Body of pancreas (tissue), 4 donors: ENCODE measurements around the gene CDC27. TPM values are rescaled to one million over a fixed set of nuclear protein-coding genes. Genes with fewer than 3 reads are reported as not detected.

ENCODE experiments used
- ATAC-seq: fragments of 150-250 bp; one replicate; pipeline ENCODE4 v1.9.1; 2016
- DNase-seq, 4 donors: peaks; one replicate each; pipeline ENCODE4 v3.0.0-alpha.2; 2019
- H3K27ac ChIP-seq, 4 donors: fragments of 200-600 bp; sonication (generic); 1 replicate in 3 of 4; 2 replicates in 1 of 4; pipeline versions ENCODE4 v1.5.1 to v1.6.1; 2016 to 2019; ENCODE audit warnings: mild to moderate bottlenecking in 1 of 4, mixed read lengths in 1 of 4, moderate library complexity in 1 of 4
- H3K27me3 ChIP-seq, 2 donors: fragments of 200-600 bp; sonication (generic); one replicate each; pipeline ENCODE4 v1.6.0; 2016; ENCODE audit warnings: mild to moderate bottlenecking in 1 of 2
- H3K36me3 ChIP-seq, 2 donors: fragments of 200-600 bp; sonication (generic); replicated peaks in 1 of 2; 2 replicates each; pipeline ENCODE4 v1.5.1; 2016; ENCODE audit warnings: low read depth in 2 of 2; ENCODE audit not compliant: insufficient read depth in 1 of 2
- H3K4me1 ChIP-seq: fragments of 200-600 bp; sonication (generic); one replicate; pipeline ENCODE4 v1.6.0; 2016
- H3K4me3 ChIP-seq, 2 donors: fragments of 200-600 bp; sonication (generic); 1 replicate in 1 of 2; 2 replicates in 1 of 2; pipeline ENCODE4 v1.5.1; 2016 to 2019
- H3K9me3 ChIP-seq, 3 donors: fragments of 200-600 bp; sonication (generic); 1 replicate in 2 of 3; 2 replicates in 1 of 3; pipeline ENCODE4 v1.5.1; 2016
- POLR2A ChIP-seq, 3 donors: fragments of 450-650 bp; IDR thresholded peaks; one replicate each; pipeline ENCODE4 v1.6.1; 2016; ENCODE audit warnings: antibody characterized with exemption in 3 of 3, mild to moderate bottlenecking in 2 of 3
- WGBS, 2 donors: methylation state at CpG; one replicate each; pipeline ENCODE4 v1.1.5; 2017; 5-methylcytosine and 5-hydroxymethylcytosine counted together
- intact Hi-C: fragments of 100-400 bp; cut with DNase I; formaldehyde crosslinking; loops from one replicate; pipeline ENCODE4 v1.15.1; 2023
- total RNA-seq, 2 donors: library from RNA; depleted of rRNA; stranded (reverse); fragments of >200 nt; gene quantifications; one replicate each; pipeline ENCODE4 v1.1.0, GENCODE V29; 2016
- TF ChIP-seq, protein P1 (sequence below), 7 experiments: fragments of 450-650 bp in 4 of 7; fragments of 200-600 bp in 3 of 7; sonication (generic) in 3 of 7; IDR thresholded peaks; one replicate each; pipeline ENCODE4 v1.5.1; 2016 to 2019; ENCODE audit warnings: antibody characterized with exemption in 7 of 7

Gene CDC27
- total RNA-seq, 2 donors from 2014 or later: 11.5 to 27.2 TPM

- intact Hi-C loops: no loop called here
- WGBS, 2 donors: 91 to 93% methylated on average over 2 of the region's 2 CpGs
- Histone ChIP-seq H3K36me3 (peaks cover 0 to 8% of the 10 kb centered on the region in 2 donors), H3K9me3 (no peaks in the 10 kb centered on the region), H3K4me1 (peaks cover 6% of the 10 kb centered on the region), H3K4me3 (no peak overlapping the region), H3K27me3 (no peaks in the 10 kb centered on the region), H3K27ac (no peak overlapping the region)
- ATAC-seq (no peak), DNase-seq (no peak)
- TF ChIP-seq POLR2A (IDR thresholded peaks at IDR 0.05): no peak
- TF ChIP-seq, protein P1, sequence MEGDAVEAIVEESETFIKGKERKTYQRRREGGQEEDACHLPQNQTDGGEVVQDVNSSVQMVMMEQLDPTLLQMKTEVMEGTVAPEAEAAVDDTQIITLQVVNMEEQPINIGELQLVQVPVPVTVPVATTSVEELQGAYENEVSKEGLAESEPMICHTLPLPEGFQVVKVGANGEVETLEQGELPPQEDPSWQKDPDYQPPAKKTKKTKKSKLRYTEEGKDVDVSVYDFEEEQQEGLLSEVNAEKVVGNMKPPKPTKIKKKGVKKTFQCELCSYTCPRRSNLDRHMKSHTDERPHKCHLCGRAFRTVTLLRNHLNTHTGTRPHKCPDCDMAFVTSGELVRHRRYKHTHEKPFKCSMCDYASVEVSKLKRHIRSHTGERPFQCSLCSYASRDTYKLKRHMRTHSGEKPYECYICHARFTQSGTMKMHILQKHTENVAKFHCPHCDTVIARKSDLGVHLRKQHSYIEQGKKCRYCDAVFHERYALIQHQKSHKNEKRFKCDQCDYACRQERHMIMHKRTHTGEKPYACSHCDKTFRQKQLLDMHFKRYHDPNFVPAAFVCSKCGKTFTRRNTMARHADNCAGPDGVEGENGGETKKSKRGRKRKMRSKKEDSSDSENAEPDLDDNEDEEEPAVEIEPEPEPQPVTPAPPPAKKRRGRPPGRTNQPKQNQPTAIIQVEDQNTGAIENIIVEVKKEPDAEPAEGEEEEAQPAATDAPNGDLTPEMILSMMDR (IDR thresholded peaks at IDR 0.05): no peak
These were observed 24.0 kb downstream of the CDC27 start for GRCh38 chr17:47165137-47165536.

DNA sequence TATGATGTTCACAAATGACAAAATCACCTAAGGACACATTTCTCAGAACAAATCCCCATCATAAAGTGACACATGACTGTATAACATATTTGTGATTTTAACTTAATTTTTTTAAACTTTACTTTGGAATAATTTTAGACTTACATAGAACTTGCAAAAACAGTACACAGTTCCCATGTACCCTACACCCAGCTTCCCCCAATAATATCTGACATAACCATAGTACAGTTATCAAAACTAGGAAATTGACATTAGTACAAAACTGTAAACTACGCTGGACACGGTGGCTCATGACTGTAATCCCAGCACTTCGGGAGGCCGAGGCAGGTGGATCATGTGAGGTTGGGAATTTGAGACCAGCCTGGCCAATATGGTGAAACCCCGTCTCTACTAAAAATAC lies 24.8 kb downstream of the CDC27 start:
- ATAC-seq (no peak), DNase-seq (no peak)
- no peaks in the 10 kb centered on the region for H3K9me3 ChIP-seq
- no peak overlapping the region for H3K27ac ChIP-seq
- H3K4me3 ChIP-seq: no peak overlapping the region
- peaks cover 0 to 8% of the 10 kb centered on the region in 2 donors for H3K36me3 ChIP-seq
- no peaks in the 10 kb centered on the region for H3K27me3 ChIP-seq
- intact Hi-C loops: no loop called here
- H3K4me1 ChIP-seq: peaks cover 6% of the 10 kb centered on the region
- 93 to 99% methylated on average over 5 of the region's 5 CpGs for WGBS, 2 donors
- TF ChIP-seq POLR2A (IDR thresholded peaks at IDR 0.05): no peak
- TF ChIP-seq, protein P1 (IDR thresholded peaks at IDR 0.05): no peak

DNA sequence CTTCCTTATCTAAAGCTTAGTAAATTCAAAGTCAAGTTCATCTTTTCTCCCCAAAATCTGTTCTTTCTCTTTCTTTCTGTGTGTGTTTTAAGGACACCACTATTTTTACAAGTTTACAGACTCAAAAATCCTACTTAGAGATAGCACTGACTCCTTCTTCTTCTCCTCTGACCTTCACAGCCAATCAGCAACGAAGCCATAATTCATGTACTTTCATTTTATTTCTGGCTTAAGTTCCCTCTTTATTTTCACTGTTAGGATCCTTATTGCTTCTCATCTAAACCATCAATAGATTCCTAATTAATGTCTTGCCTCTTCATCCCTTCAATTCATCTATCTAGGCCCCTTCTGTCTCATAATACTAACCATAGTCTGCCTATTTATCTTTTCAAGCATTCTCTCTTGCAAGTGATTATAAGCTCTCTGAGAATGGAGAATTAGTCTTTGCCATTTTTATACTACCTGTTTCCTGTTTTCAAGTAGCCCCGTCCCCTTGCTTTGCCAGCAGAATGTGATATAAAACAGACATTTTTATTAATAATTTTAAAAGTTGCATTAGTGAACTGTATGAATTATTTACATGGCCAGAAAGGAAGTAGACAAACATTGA lies 27.0 kb downstream of the CDC27 start:
- Histone ChIP-seq H3K9me3 (no peaks in the 10 kb centered on the region), H3K4me1 (no peaks in the 10 kb centered on the region), H3K27ac (no peak overlapping the region), H3K27me3 (no peaks in the 10 kb centered on the region), H3K4me3 (no peak overlapping the region), H3K36me3 (peaks cover 0 to 11% of the 10 kb centered on the region in 2 donors)
- no peak for ATAC-seq
- intact Hi-C loops: no loop called here
- DNase-seq: no peak
- no peak for TF ChIP-seq POLR2A (IDR thresholded peaks at IDR 0.05)
- WGBS, 2 donors: 74 to 75% methylated on average over 2 of the region's 2 CpGs

DNA sequence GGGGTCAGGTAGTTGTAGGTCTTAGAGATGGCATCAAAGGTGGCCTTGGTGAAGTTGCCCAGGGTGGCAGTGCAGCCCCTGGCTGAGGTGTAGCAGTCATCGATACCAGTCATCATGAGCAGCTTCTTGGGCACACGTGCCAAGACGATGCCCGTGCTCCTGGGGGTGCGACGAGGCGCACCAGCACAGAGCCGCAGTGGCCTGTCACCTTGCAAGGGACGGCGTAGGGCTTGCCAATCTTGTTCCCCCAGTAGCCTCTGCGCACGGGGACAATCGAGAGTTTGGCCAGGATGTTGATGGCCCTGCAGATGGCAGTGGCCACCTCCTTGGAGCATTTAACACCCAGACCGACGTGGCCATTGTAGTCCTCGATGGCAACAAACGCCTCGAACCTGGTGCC lies 29.8 kb downstream of the CDC27 start:
- Histone ChIP-seq H3K9me3 (no peaks in the 10 kb centered on the region), H3K4me1 (no peaks in the 10 kb centered on the region), H3K27ac (no peak overlapping the region), H3K4me3 (no peak overlapping the region), H3K27me3 (no peaks in the 10 kb centered on the region), H3K36me3 (peaks cover 5 to 17% of the 10 kb centered on the region in 2 donors)
- no peak for ATAC-seq
- 96 to 100% methylated on average over 6 to 18 of the region's 18 CpGs for WGBS, 2 donors
- intact Hi-C loops: no loop called here
- no peak for TF ChIP-seq POLR2A (IDR thresholded peaks at IDR 0.05)
- TF ChIP-seq, protein P1 (IDR thresholded peaks at IDR 0.05): no peak
- no peak for DNase-seq

DNA sequence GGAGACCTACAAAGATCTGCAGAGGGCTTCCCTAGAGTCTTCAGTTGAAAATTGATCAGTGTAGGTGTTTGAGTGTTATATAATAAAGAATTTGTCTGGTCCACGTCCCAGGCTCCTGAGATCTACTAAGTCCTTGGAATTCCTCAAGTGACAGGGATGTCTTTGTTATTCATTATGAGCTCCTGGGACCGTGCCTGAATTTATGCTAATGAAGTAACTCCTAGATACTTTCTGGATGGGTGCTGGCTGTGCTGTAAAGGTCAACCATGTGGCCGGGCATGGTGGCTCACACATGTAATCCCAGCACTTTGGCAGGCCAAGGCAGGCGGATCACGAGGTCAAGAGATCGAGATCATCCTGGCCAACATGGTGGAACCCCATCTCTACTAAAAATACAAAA lies 43.7 kb downstream of the CDC27 start:
- 82 to 89% methylated on average over 6 of the region's 6 CpGs for WGBS, 2 donors
- DNase-seq (no peak), ATAC-seq (no peak)
- intact Hi-C loops: no loop called here
- no peak for TF ChIP-seq POLR2A (IDR thresholded peaks at IDR 0.05)
- TF ChIP-seq, protein P1 (IDR thresholded peaks at IDR 0.05): no peak
- Histone ChIP-seq H3K9me3 (no peaks in the 10 kb centered on the region), H3K36me3 (peaks cover 9 to 11% of the 10 kb centered on the region in 2 donors), H3K4me3 (no peak overlapping the region), H3K4me1 (no peaks in the 10 kb centered on the region), H3K27me3 (no peaks in the 10 kb centered on the region), H3K27ac (no peak overlapping the region)
